HG03097 (cell line): ENCODE measurements around the gene E2F6.

Experiments used
- ATAC-seq: cut with Tn5 transposase; IDR thresholded peaks from one replicate; pipeline ENCODE4 v1.9.1; 2021; ENCODE audit not compliant: unreplicated experiment, low FRiP score

E2F6 gene

GRCh38 chr2:11494310-11494709, 28.3 kb upstream of the E2F6 start:
- no peak for ATAC-seq

- no peak for ATAC-seq
Observed at GRCh38 chr2:11493282-11493681, 27.3 kb upstream of the E2F6 start.

GRCh38 chr2:11492720-11493119, 26.8 kb upstream of the E2F6 start:
- ATAC-seq: no peak

GRCh38 chr2:11492244-11492643, 26.3 kb upstream of the E2F6 start:
- no peak for ATAC-seq

DNA sequence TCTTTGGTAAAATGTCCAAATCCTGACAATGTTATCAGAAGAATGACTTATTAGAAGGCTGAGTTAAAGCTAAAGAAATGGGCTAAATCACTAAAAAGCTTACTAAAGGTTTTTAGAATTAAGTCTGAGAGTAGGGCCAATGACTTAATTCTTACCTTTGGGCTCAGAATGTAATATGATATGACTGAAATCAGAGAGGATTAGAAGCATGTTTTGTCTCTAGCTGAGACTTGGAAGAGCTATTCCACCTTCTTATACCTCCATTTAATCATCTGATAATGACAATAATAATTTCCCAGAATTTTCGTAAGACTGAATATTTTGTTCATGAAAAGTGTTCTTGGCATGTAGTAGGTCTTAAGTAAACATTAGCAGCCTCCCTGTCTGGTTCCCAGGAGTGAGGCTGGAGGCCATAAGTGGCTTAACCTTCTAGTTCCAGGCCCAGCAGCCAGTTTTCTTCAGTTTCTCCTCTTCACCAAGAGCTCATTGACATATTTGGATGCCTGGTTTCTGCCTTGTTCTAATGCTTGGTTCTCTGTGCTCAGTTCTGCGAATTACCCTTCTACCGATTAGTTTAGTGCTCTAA, 25.5 kb upstream of the E2F6 start:
- ATAC-seq: no peak

GRCh38 chr2:11490194-11490593, 24.2 kb upstream of the E2F6 start:
- no peak for ATAC-seq

GRCh38 chr2:11488809-11489208, 22.8 kb upstream of the E2F6 start:
- ATAC-seq: no peak

DNA sequence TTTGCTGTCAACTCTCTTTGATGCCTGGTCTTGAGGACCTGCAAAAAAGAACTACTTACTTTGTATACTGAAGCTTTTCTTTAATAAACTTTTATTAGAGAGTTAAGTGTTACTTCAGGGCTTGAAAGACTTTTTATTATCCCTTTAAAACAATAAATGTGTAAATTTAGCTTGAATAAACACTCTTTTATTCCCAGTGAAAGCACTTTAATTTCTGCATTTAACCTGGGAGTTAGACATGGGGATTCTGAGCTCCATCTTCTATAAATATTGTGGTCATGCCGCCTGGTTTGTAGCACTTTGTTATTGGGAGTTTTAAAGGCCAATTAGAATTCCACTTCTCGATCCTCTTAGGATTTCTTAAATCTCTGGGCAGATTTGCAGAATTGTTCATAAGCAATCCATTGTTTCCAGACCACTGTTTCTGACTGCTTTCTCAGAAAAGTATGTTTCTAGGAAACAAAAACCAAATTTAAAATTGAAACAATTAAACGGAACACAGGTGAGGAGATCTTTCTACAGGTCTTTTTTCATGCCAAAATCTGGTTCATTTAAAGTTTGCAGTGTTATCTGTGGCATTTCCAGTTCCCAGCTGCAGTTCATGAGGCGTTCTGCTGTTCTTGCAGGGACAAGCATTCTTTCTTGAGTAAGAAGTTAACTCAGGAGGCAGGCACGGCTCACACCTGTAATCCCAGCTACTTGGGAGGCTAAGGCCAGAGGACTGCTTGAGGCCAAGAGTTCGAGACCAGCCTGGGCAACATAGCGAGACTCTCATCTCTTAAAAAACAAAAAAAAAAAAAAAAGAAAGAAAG, 18.1 kb upstream of the E2F6 start:
- no peak for ATAC-seq

DNA sequence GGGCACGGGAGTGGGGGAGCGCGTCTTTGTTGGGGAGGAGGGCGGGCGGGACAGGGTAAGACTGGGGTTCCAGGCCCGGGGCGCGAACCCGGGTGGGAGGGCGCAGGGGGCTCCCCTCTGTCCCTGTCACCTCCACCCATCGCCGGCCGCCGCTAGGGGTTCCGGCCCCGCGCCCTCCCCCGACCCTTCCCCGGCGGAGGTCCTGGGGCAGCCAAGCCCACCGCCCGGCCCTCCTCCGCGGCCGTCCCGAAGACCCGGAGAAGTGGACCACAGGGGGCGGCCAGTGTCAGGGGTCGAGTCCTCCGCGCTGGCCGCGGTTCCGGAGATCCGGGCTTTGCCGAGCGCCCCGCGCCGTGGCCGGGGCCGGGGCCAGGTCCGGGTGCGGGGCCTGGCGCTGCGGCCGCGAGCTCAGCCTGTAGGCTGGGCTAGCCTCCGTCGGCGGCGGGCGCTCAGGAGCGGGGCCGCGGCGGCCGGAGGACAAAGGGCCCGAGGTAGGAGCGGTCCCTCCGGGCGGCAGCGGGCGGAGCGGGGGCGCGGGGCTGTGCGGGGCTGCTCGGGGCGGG, 16.6 kb upstream of the E2F6 start:
- no peak for ATAC-seq

GRCh38 chr2:11481789-11482472, 16.0 kb upstream of the E2F6 start:
- no peak for ATAC-seq

DNA sequence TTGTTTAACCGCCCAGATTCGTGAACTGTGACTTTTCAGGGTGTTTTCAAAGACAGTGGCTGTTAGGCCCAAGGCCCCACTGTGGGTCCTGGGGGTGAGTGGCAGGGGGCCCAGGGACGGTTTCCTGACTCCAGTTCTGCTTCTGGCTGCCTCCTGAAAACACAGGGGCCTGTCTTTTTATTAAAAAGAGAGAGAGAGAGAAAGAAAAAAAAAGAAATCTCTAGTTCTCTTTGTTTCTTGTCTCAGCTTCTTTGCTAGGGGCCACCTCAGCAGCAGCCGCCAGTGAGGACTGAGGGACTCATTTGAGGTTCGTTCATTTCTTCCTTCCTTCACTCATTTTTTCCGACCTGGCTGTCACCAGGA, 15.4 kb upstream of the E2F6 start:
- no peak for ATAC-seq

DNA sequence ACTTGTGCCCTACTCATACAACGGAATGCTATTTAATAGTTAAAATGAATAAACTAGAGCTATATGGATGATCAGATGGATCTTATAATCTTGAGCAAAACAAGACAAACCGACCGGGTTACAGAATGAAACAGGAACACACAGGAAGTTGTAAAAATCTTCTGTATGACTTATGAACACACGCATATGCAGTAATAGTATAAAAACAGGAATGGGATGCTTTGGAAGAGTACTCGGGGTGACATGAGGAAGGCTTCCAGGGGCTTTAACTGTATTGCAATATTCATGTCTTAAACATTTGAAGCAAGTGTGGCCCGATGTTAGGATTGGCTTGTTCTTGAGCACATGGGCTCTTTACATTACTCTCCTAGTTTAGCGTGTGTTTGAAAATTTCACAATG, 14.9 kb upstream of the E2F6 start:
- ATAC-seq: no peak

DNA sequence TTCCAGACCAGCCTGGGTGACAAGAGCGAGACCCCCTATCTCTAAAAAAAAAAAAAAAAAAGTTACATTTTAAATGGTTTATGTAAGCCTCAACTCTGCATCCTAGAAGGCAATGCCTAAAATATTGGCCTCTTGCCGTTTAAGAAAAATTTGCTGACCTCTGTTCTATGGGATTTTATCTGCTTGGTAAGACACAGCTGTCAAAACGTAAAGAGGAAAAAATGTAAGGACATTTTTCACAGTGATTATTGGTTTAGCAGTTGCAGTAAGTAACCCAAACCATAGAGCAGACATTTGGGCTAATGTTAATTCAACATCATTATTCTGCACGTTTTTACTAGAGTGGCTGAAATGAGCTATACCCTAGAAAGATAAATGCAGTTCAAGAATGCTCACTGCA, 14.4 kb upstream of the E2F6 start:
- ATAC-seq: no peak

DNA sequence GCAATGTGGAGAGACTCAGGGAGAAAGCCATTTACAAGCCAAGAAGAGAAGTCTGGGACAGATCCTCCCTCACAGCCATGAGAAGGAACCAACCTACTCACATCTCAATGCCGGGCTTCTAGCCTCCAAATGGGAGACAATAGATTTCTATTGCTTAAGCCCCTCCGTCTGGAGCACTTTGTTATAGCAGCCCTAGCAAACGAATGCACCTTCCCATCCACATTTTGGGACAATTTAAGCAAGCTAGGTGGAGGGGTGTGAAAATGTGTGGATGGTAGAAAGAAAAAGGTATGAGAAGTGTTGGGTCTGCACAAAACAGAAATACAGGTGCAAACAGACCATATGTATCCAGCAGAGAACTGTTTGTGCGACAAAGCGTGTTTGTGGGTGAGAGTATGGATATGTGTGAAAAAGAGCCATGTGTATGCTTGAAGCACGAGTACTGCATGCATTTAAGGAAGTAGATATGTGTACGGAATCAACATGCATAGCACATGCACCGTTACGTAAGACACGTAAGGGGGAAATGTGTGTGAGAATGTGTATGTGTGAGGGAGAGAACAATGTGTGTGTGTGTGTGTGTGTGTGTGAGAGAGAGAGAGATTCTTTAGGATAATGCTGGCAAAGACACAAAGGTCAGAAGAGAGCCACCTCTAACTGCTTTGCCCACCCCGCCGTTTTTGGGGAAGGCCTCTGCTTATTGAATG, 13.1 kb upstream of the E2F6 start:
- no peak for ATAC-seq

GRCh38 chr2:11477994-11478393, 12.0 kb upstream of the E2F6 start:
- ATAC-seq: peak; percentile 71

DNA sequence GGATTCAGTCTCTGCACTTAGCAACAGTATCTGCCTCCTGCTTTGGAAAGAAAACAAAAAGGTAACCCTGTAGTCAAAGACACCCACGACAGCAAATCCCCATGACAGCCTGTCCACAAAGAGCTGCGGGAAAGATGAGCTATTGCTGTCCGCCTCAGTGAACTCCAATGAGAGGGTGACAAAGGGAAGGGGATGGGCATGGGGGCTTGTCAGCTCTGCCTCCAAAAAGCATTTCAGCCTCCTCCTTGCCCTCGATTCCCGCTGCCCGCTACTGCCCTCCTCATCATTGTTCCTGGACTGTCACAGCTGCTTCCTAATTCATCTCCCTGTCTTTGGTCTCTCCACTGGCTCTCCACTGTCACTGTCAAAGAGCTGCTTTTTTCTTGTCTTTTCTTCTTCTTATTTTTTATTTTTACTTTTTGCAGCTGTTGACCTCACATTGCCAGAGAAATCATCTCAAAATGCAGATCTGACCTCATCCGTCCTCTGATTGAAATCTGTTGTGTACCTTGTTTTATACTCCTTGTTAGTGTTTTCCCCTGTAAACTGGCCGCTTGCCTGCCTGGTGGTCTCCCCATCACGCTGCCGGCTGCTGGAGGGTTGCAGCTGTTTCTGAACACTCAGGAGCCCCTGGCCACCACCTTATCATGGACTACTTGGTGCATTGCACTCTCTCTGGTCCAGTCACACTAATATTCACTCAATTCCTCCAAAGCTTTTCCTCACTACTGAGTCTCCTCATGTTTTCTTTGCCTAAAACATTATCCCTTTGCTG, 7.9 kb upstream of the E2F6 start:
- no peak for ATAC-seq

DNA sequence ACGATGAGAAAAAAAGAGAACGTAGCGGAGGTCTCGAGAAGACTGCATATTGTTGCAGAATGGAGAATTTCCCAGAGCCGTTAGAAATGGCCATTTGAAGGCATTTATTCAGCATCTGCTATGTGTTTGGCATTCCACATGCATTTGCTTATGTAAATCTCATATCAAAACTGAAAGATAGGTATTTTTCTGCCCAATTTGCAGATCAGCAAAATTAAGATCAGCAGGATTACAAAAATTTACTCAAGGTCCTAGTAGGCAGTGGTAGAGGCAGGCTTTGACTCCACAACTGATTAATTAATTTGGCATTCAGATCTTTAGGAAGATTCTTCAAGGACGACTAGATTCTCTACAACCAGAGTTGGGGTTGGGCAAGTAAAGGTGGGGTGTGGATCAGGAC, 1.8 kb upstream of the E2F6 start:
- no peak for ATAC-seq

GRCh38 chr2:11467129-11467649, 1.2 kb upstream of the E2F6 start:
- no peak for ATAC-seq

DNA sequence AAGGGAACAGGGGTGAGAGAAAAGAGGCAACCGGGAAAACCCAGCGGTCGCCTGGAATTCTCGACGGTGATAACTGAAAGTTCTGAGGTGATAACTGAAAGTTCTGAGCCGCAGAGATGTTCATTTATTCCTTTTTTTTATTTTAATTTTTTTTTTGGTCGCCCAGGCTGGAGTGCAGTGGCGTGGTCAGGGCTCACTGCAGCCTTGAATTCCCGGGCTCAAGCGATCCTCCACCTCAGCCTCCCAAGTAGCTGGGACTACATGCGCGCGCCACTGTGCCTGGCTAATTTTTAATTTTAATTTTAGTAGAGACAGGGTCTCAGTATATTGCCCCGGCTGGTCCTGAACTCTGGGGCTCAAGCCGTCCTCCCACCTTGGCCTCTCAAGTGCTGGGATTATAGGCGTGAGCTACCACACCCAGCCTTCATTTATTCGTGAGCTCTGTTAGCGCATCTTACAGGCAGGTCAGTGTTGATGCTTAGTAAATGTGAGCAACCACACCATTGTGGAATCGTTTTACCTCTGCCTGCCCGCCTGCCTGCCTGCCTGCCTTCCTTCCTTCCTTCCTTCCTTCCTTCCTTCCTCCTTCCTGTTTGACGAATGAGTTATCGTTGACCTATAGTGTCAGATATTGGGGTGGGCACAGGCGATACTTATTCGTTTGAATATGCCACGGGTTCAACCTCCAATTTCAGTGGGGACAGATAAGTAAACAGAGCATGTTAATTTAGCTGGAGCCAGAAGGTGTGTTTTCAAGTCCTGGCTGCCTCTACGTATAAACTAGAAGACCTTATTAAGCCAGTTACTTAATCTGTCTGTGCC, 557 bp upstream of the E2F6 start:
- no peak for ATAC-seq
